Activated gamma-delta T cell treated with anti-CD3 and anti-CD28 coated beads, Interleukin-2, amount 50 U/mL, for 16 hours (primary cell): ENCODE results near the gene TUBB4A.
A peak's percentile ranks its signal among the peaks of the same experiment; 100 is the strongest.
"Not testable (repeated sequence)": the region's sequence is repeated elsewhere in the genome, so short reads cannot be mapped to it uniquely, and the experiment has no call there.

Source experiments
- DNase-seq: peaks from one replicate; pipeline ENCODE4 v3.0.0-alpha.2; 2020; ENCODE audit warnings: low read depth

Gene TUBB4A

DNA sequence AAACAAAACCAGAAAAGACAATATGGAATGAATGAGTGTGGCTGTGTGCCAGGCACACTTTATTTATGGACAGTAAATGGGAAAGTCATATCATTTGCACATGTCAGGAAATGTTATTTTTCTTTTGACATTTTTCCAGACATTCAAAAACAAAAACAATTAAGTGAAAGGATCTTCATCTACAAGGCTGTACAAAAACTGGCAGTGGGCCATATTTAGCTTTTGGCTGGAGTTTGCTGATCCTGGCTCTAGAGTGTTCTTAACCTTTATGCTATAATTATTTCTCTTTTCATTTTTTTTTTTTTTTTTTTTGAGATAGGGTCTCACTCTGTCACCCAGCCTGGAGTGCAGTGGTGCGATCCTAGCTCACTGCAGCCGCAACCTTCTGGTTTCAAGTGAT, 22.2 kb upstream of the TUBB4A start:
- no peak for DNase-seq

DNA sequence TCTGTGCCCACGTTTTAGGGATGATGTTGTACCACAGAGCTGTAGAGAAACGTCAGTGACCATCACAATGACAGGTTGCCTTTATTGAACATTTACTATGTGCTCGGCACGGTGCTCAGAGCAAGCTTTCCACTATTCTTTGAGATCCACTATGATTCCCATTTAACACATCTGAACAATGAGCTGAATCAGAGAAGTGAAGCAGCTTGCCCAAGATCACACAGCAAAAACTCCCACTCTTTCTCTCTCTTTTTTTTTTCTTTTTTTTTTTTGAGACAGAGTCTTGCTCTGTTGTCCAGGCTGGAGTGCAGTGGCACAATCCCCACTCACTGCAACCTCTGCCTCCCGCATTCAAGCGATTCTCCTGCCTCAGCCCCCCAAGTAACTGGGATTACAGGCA, 20.6 kb upstream of the TUBB4A start:
- DNase-seq = no peak

DNA sequence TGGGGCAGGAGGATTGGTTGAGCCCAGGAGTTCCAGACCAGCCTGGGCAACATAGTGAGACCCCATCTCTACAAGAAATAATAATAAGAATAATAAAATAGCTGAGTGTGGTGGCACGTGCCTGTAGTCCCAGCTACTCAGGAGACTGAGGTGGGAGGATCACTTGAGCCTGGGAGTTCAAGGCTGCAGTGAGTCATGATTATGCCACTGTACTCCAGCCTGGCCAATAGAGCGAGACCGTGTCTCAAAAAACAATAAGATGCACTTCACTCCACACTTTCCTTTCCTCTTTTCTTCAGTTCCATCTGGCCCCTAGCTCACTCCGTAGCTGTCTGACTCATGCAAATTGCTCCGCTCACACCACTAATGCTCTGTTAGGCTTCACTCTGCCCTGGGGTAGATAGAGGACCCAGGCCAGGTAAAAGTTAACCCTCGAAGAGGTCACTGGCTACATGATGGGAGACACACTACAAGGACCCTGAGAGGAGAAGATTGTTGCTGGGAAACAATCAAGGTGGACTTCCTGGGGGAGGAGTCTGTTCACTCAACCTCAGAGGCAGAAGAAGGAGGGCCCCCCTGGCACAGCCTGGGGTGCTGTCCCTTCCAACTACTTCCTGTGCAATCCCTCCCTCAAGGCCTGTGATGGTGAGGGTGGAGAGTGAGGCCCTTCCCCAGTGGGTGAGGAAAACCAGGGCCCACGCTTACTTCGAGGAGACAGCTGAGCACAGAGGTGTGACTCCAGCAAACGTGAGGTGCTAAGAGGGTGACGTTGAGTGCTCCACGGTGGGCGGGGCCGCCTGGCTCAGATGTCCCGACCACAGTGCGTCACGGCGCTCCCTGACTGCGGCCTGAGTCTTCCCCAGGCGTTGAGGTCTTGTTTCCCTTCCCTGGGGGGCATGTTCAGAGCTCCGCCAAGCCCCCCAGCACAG, 19.9 kb upstream of the TUBB4A start:
- peak; percentile 48 for DNase-seq

DNA sequence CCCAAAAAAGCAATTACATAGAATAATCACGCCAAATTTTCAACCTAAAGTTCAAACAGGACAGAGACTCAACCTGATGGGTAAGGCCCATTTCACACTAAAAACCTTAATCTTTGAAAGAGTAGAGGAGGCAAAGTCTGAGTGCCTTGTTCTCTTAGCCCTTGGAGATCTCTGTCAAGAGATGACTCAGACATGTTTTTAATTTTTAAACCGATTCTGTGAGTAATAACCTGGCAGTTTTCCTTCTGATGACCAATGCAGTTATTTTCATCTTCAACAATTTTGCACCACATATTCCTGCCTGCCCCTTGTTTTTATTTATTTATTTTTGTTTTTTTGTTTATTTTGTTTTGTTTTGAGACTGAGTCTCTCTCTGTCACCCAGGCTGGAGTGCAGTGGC, 17.2 kb upstream of the TUBB4A start:
- DNase-seq = no peak

DNA sequence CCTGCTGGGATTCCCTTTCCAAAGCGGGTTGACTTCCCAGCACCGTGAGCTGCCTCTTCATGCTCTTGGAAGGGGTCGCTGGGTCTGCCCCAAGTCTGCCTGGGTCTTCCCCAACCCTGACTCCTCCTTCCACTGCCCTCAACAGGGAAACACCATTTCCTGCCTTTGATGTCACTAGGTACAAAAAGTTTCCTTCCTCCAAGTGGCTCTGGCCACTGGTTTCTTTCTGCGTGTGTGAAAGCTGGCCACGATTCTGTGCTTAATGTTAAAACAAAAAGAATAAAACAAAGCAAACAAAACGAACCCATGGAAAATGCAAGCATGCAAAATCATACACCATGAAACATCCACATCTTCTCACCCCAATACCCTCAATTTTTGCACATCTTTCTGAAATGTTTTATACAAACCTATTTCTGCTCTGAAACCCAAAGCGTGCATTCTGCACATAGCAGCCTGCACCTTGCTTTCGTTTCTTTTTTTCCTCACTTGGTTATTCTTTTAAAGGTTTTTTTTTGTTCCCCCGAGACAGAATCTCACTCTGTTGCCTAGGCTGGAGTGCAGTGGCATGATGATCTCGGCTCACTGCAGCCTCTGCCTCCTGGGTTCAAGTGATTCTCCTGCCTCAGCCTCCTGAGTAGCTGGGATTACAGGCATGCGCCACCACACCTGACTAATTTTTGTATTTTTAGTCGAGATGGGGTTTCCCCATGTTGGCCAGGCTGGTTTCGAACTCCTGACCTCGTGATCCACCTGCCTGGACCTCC, 16.2 kb upstream of the TUBB4A start:
- no peak for DNase-seq

DNA sequence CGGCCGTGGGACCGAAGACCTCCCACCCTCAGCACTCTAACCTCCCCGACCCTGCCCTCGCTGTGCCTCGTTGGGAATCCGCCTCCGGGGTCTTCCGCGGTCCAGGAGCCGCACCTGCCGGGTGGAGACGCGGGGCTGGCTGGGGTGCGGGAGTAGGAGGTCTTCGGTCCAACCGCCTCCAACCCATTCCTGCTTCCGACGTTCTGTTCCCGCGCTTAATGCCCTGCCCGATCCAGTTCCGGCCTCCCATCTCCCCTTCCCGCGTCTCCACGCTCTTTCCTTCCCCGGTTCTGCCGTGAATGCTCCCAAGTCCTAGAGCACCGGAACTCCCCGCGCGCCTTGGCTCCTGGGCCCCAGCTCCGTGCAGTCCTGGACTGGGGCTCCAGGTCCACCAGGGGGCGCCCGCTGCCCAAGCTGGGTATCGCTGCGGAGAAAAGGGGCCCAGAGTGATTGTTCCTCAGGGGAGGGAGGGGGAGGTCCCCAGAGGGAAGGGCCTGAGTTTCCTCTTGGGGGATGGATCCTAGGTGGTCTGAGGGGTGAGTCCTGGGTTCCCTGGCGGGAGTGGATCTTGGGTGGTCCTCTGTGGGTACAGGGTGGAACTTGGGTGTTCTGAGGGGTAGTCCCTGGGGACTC, 14.7 kb upstream of the TUBB4A start:
- peak; percentile 91 for DNase-seq

DNA sequence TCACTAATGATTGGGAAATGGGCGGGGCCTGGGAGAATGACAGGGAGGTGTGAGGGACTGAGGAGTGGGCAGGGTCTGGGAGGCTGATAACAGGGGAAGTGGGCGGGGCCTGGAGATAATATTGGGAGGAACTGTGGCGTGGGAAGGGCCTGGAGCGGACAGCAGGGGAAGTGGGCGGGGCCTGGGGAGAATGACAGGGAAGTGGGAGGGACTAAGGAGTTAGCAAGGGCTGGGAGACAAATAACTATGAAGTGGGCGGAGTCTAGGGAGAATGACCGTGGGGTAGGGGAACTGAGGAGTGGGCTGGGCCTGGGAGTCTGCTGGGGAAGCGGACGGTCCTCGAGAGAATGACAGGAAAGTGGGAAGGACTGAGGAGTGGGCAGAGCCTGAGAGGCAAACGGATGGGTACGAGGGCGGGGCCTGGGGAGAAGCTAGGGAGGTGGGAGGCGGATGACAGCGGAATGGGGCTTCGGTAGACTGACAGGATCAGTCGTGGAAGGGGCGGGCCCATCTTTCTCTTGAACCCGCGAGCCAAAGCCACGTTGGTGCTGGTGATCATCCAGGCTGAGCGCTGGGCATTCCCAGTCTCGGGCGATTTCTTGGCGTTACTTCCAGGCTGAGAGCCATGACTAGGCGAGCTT, 14.0 kb upstream of the TUBB4A start:
- DNase-seq = no peak

DNA sequence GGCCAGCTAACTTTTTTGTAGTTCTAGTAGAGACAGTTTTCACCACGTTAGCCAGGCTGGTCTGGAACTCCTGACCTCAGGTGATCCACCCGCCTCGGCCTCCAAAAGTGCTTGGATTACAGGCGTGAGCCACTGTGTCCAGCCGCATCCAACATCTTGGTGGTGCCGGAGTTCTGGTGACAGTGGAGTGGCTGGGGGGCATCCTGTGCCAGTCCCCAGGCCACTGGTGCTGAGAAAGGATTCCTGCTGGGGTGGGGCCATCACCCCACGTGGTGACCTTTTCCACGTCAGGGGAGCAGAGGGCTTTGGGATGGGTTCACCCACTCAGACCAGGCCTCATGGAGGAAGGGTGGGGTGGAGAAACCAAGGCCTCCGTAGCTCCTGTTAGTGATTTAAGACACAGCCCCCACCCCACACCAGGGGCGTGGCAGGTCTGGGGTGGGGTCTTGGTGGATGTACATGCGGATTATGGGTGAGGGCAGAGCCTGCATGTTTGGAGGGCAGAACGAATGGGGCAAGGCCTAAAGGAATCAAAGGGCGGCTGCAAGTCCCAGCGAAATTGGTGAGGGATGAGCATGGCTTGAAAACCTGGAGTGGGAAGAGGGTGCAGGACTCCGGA, 12.9 kb upstream of the TUBB4A start:
- DNase-seq = no peak

DNA sequence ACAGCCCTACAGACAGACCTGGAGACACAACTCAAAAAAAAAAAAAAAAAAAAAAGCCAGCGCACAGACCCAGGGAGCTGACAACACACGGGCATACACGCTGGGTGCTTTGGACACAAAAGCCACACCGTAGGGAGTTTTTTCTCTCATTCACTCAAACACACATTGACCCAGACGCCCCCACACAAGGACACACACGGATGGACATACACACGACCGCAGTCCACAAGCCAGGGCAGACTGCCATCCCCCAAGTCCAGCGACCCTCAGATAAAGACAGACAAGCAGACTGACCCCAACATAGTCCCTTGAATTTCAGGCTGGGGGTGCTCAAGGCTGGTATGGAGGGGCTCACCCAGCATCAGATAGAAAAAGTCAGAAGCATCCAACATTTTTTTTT, 12.0 kb upstream of the TUBB4A start:
- no peak for DNase-seq

DNA sequence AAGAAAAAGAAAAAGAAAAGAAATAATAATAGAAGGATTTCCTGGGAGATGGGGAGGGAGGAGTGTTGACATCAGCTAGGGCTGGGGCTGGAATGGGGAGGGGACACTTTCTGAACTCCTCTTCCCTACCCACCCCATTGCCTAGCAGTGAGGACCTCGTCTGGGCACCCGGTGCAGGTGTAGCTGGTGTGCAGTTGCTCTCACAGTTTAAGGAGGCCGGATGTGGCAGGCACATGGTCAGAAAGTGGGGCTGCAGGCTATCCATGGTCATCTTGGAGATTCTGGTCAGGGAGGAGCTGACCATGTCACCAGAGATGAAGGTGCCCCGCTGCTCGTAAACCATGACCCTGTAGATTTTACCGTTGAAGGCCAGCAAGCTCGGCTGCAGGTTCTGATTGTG, 8.5 kb upstream of the TUBB4A start:
- DNase-seq = no peak

DNA sequence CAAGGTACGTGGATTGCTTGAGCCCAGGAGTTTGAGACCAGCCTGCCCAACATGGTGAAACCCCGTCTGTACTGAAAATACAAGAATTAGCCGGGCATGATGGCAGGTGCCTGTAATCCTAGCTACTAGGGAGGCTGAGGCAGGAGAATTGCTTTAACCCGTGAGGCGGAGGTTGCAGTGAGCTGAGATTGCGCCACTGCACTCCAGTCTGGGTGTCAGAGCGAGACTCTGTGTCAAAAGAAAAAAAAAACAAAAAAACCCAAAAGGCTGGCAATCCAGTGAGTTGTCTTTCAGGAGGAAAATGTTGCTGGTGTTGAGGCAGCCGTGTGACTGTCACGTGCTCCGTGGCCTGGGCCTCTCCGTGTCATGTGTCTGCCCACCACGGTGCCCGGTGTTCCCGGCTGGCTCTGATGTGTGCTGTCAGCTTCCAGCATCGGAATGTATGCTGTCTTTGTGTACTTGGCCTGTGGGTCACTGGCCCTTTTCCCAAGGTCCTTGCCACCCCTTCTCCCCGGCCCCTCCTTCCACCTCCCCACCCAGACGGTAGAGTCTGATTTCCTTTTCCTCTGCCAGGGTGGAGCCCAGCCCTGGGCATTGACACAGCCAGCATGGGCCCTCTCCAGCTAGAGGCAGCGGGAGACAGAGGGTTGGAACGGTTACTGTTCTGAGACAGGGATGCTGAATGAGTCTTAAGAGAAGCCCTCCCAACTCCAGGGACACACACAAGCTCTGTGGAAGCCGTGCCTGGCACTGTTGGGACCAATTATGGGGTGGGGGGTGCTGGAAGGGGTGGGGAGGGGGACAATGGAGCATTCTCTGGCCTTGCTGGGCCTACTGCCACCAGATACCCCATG, 7.2 kb upstream of the TUBB4A start:
- no peak for DNase-seq

DNA sequence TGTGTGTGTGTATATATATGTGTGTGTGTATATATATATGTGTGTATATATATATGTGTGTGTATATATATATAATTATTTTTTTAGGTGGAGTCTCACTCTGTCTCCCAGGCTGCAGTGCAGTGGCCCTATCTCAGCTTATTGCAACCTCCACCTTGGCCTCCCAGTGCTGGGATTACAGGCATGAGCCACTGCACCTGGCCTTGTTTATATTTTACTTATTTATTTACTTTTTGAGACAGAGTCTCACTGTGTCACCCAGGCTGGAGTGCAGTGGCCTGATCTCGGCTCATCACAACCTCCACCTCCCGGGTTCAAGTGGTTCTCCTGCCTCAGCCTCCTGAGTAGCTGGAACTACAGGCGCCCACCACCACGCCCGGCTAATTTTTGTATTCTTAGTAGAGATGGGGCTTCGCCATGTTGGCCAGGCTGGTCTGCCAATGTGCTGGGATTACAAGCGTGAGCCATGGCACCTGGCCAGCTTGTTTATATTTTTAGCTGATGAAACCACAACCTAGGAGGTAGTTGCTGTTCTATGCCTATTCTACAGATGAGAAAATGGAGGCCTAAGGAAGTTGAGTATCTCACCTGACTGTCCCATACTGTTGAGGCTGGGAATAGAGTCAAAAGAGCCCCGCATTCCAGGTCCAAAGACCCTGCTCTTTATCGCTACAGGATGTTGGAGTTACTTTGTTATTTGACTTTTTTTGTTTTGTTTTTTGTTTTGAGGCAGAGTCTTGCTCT, 6.1 kb upstream of the TUBB4A start:
- DNase-seq = not testable (repeated sequence)

DNA sequence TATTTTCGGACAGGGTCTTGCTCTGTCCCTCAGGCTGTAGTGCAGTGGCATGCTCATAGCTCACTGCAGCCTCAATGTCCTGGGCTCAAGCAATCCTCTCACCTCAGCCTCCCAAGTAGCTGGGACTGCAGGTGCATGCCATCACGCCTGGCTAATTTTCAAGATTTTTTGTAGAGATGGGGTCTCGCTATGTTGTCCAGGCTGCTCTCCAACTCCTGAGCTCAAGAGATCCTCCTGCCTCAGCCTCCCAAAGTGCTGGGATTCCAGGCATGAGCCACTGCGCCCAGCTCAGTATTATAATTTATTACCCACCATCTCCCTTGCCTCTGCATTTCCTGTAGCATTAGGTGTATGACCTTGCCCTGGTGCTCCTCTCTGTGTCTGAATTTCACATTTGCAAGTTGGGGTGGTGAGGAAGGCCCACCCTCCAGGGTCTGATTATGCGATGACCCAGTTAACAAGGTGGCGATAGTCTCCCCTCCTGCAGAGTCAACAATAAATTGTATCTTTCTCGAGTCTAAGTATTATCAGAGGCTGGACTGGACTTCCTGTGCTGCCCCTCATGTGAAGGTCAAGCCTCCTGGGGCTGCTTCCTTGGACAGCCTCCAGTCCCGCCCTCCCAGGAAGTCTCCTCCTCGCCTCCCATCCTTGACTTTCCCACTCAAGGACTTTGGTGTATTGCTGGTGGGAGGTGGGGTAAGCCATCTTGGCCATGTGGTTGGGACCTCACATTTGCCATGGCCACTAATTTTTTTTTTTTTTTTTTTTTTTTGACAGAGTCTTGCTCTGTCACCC, 1.5 kb upstream of the TUBB4A start:
- DNase-seq = no peak

DNA sequence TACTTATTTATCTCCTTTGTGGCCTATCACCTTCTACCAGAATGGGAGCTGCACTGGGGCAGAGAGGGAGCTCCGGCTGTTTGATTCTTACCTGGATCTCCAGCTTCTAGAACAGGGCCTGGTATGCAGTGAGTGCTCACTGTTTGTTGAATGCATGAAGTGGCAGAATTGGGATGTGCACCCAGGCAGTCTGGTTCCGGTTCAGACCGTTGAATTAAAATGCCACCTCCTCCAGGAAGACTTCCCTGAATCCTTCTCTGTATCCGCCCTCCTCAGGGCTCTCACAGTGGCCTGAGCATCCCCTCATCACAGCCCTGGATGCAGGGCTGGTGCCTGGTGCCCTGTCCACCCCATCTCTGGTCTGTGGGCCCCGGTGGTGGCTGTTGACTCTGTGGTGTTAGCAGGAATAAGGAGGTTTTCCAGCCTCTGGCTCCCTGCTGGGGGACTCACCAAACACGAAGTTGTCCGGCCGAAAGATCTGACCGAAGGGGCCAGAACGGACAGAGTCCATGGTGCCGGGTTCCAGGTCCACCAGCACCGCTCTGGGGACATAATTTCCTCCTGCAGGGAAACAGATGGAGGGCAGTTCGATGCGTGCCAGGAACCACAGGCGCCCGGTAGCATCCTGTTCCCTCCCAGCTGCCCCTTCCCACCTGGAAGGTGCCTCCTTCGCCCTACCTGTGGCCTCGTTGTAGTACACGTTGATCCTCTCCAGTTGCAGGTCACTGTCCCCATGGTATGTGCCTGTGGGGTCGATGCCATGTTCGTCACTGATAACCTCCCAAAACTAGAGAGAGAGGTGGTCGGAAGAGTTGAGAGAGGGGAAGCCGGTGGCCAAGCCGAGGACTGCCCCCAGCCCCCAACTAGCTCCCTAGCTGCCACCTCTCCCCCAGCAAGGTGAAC, 1.0 kb downstream of the TUBB4A start:
- DNase-seq = no peak

DNA sequence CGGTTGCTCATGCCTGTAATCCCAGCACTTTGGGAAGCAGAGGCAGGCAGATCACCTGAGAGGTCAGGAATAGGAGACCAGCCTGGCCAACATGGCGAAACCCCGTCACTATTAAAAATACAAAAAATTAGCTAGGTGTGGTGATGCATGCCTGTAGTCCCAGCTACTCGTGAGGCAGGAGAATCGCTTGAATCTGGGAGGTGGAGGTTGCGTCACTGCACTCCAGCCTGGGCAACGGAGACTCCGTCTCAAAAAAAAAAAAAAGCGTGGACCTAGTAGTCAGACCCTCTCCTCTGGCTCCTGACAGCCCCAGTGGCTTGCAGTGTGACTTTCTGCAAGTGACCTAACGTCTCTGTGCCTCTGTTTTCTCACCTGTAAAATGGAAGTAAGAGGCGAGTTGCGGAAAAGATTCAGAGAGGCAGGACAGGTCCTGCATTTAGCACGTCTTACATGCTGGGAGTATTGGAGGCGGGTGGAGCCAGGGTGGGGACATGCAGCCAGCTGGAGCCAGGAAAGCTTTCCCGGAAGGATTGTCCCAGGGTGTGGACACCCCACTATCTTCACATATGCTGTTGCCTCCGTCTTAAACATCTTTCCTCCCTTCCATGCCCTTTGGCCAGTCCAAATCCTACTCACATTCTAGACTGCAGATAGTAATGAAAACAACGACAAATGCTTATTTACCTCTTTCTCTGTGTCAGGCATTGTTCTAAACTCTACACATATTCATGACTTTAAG, 2.9 kb downstream of the TUBB4A start:
- no peak for DNase-seq

DNA sequence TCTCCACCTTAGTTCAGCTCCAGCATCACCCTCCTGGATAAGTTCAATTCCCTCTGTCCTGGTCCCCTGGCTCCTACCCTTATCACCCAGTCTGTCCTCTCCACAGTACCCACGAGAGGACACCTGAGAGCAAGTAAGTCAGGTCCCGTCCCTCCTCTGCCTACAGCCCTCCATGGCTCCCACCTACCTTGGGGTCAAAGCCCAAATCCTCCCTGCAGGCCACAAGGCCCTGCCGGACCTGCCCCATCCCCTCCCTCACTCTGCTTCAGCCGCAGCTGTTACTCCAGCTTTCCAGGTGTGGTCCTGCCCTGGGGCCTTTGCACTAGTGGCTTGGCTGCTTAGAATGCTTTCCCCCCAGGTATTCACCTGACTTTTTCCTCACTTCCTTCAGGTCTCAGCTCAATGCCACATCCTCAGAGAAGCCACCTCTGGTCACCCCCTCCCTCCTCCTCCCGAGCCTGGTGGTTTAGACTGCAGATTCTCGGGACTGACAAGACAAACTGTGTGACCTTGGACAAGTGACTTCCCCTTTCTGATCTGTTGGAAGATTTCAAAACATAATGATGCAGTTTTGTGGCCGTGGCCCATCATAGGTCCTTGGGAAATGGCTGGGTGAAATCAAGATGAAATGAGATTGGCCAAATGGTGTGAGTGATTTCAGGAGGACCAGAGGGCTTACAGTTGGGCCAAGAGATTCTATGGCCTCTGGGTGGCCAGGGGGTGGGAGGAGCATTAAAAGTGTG, 3.6 kb downstream of the TUBB4A start:
- DNase-seq = no peak

DNA sequence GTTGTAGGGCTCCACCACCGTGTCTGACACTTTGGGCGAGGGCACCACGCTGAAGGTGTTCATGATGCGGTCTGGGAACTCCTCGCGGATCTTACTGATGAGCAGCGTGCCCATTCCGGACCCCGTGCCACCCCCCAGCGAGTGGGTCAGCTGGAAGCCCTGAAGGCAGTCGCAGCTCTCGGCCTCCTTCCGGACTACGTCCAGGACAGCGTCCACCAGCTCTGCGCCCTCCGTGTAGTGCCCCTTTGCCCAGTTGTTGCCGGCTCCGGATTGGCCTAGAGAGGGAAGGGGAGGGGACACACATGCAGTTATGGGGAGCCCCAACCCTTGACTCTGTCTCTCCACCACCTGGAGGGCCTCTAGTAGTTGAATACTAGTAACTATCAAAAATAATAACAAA, 6.2 kb downstream of the TUBB4A start:
- DNase-seq = no peak
